SK-N-SH treated with all-trans-retinoic acid at 6 μM for 48 hours (cell line): ENCODE measurements around the gene ABHD2.

ENCODE experiments used
- ATAC-seq: fragments of 200-7000 bp; cut with Tn5 transposase; 3 replicates; pipeline ENCODE4 v1.9.1; 2020; ENCODE audit warnings: mild to moderate bottlenecking, moderate library complexity
- ARNTL ChIP-seq: fragments of 450-650 bp; formaldehyde crosslinking; IDR thresholded peaks from 2 replicates; pipeline ENCODE4 v1.5.0; 2020; ENCODE audit warnings: low read depth, mild to moderate bottlenecking, moderate library complexity, borderline replicate concordance
- BACH2 ChIP-seq: fragments of 250-450 bp; sonication (Bioruptor Pico); IDR thresholded peaks from 2 replicates; pipeline ENCODE4 v1.9.0; 2021; ENCODE audit warnings: mild to moderate bottlenecking, borderline replicate concordance
- CREB5 ChIP-seq: fragments of 250-450 bp; sonication (Bioruptor Pico); IDR thresholded peaks from 2 replicates; pipeline ENCODE4 v1.5.1; 2020; ENCODE audit warnings: low read depth, mild to moderate bottlenecking, moderate library complexity
- CSDC2 ChIP-seq: fragments of 250-450 bp; sonication (Bioruptor Pico); IDR thresholded peaks from 2 replicates; pipeline ENCODE4 v1.5.0; 2020; ENCODE audit warnings: mild to moderate bottlenecking, moderate library complexity
- CSRNP3 ChIP-seq: fragments of 250-450 bp; sonication (Bioruptor Pico); IDR thresholded peaks from 2 replicates; pipeline ENCODE4 v1.5.1; 2021; ENCODE audit warnings: mild to moderate bottlenecking, moderate library complexity
- ESRRG ChIP-seq: fragments of 250-450 bp; sonication (Bioruptor Pico); IDR thresholded peaks from 2 replicates; pipeline ENCODE4 v1.6.1; 2021; ENCODE audit warnings: mild to moderate bottlenecking
- GLIS3 ChIP-seq: fragments of 250-450 bp; sonication (Bioruptor Pico); IDR thresholded peaks from 2 replicates; pipeline ENCODE4 v1.5.0; 2020; ENCODE audit warnings: mild to moderate bottlenecking, moderate library complexity
- ISL1 ChIP-seq: fragments of 250-450 bp; sonication (Bioruptor Pico); IDR thresholded peaks from 2 replicates; pipeline ENCODE4 v2.1.2; 2022; ENCODE audit warnings: mild to moderate bottlenecking, moderate library complexity
- OSR1 ChIP-seq: fragments of 250-450 bp; sonication (Bioruptor Pico); IDR thresholded peaks from 2 replicates; pipeline ENCODE4 v1.8.0; 2022; ENCODE audit warnings: moderate library complexity, mild to moderate bottlenecking, inconsistent platforms
- PATZ1 ChIP-seq: fragments of 250-450 bp; sonication (Bioruptor Pico); IDR thresholded peaks from 2 replicates; pipeline ENCODE4 v1.8.0; 2020; ENCODE audit warnings: mild to moderate bottlenecking, moderate library complexity, borderline replicate concordance
- POU6F1 ChIP-seq: fragments of 250-450 bp; sonication (Bioruptor Pico); IDR thresholded peaks from 2 replicates; pipeline ENCODE4 v1.8.0; 2021; ENCODE audit warnings: low read depth, mild to moderate bottlenecking, moderate library complexity, borderline replicate concordance
- PPARA ChIP-seq: fragments of 250-450 bp; sonication (Bioruptor Pico); IDR thresholded peaks from 2 replicates; pipeline ENCODE4 v1.5.0; 2020; ENCODE audit warnings: mild to moderate bottlenecking, borderline replicate concordance
- RARB ChIP-seq: fragments of 250-450 bp; sonication (Bioruptor Pico); IDR thresholded peaks from 2 replicates; pipeline ENCODE4 v1.8.0; 2021; ENCODE audit warnings: mild to moderate bottlenecking, moderate library complexity
- SNAI2 ChIP-seq: fragments of 250-450 bp; sonication (Bioruptor Pico); IDR thresholded peaks from 2 replicates; pipeline ENCODE4 v1.5.0; 2020; ENCODE audit warnings: mild to moderate bottlenecking, moderate library complexity
- TCF4 ChIP-seq: fragments of 250-450 bp; sonication (Bioruptor Pico); IDR thresholded peaks from 2 replicates; pipeline ENCODE4 v1.8.0; 2021; ENCODE audit warnings: mild to moderate bottlenecking, moderate library complexity, borderline replicate concordance
- TOX ChIP-seq: fragments of 250-450 bp; sonication (Bioruptor Pico); IDR thresholded peaks from 2 replicates; pipeline ENCODE4 v1.8.0; 2021; ENCODE audit warnings: mild to moderate bottlenecking, moderate library complexity, borderline replicate concordance
- ZC3H10 ChIP-seq: fragments of 250-450 bp; sonication (Bioruptor Pico); IDR thresholded peaks from 2 replicates; pipeline ENCODE4 v1.5.1; 2021; ENCODE audit warnings: mild to moderate bottlenecking, moderate library complexity
- ZFP3 ChIP-seq: fragments of 250-450 bp; sonication (Bioruptor Pico); IDR thresholded peaks from 2 replicates; pipeline ENCODE4 v1.5.0; 2020; ENCODE audit warnings: mild to moderate bottlenecking, moderate library complexity
- ZFP30 ChIP-seq: fragments of 450-650 bp; formaldehyde crosslinking; IDR thresholded peaks from 2 replicates; pipeline ENCODE4 v1.5.0; 2022; ENCODE audit warnings: mild to moderate bottlenecking, moderate library complexity
- ZNF565 ChIP-seq: fragments of 450-650 bp; formaldehyde crosslinking; conservative IDR thresholded peaks from 2 replicates; pipeline ENCODE4 v1.5.0; 2020; ENCODE audit warnings: low read depth, mild to moderate bottlenecking, moderate library complexity
- ZNF70 ChIP-seq: fragments of 450-650 bp; formaldehyde crosslinking; IDR thresholded peaks from 2 replicates; pipeline ENCODE4 v1.5.0; 2020; ENCODE audit warnings: mild to moderate bottlenecking, moderate library complexity
- ZNF8 ChIP-seq: fragments of 450-650 bp; formaldehyde crosslinking; IDR thresholded peaks from 2 replicates; pipeline ENCODE4 v1.5.0; 2020; ENCODE audit warnings: mild to moderate bottlenecking, moderate library complexity

ABHD2 gene

GRCh38 chr15:89150762-89151664 lies 62.8 kb downstream of the ABHD2 start:
- TF ChIP-seq CSRNP3 (CRISPR knock-in tag) (no peak), CREB5 (no peak), PATZ1 (CRISPR knock-in tag) (no peak), ESRRG (CRISPR knock-in tag) (no peak), ZC3H10 (no peak), ISL1 (CRISPR knock-in tag) (no peak), TCF4 (CRISPR knock-in tag) (no peak), ZNF70 (CRISPR knock-in tag) (no peak), OSR1 (CRISPR knock-in tag) (no peak), BACH2 (CRISPR knock-in tag) (no peak), ZNF565 (no peak), ZFP3 (CRISPR knock-in tag) (no peak)
- no peak for ATAC-seq

- TF ChIP-seq ZFP3 (CRISPR knock-in tag) (no peak), TOX (CRISPR knock-in tag) (no peak), ZNF565 (no peak), ZFP30 (CRISPR knock-in tag) (no peak), ISL1 (CRISPR knock-in tag) (no peak), POU6F1 (CRISPR knock-in tag) (no peak), ARNTL (CRISPR knock-in tag) (no peak), ZNF8 (no peak), GLIS3 (no peak), SNAI2 (no peak), CSRNP3 (CRISPR knock-in tag) (no peak)
- TF ChIP-seq, all 23 proteins: peak for 0
- ATAC-seq = no peak
Observed at GRCh38 chr15:89155122-89155521, 66.9 kb downstream of the ABHD2 start.

- no peak for TF ChIP-seq CSDC2 (CRISPR knock-in tag)
- no peak for TF ChIP-seq ZNF8
- TF ChIP-seq BACH2 (CRISPR knock-in tag) = no peak
- TF ChIP-seq ISL1 (CRISPR knock-in tag) = no peak
- TF ChIP-seq PPARA (CRISPR knock-in tag) = no peak
- ATAC-seq = no peak
Observed at GRCh38 chr15:89155656-89156055, 67.4 kb downstream of the ABHD2 start.

- ATAC-seq = no peak
- no peak for TF ChIP-seq POU6F1 (CRISPR knock-in tag)
- TF ChIP-seq CSDC2 (CRISPR knock-in tag) = no peak
- TF ChIP-seq RARB (CRISPR knock-in tag) = no peak
- TF ChIP-seq PATZ1 (CRISPR knock-in tag) = no peak
- no peak for TF ChIP-seq ZNF70 (CRISPR knock-in tag)
- TF ChIP-seq OSR1 (CRISPR knock-in tag) = no peak
- TF ChIP-seq CREB5 = no peak
- TF ChIP-seq TCF4 (CRISPR knock-in tag) = no peak
- no peak for TF ChIP-seq TOX (CRISPR knock-in tag)
- TF ChIP-seq BACH2 (CRISPR knock-in tag) = no peak
- TF ChIP-seq ZNF8 = no peak
Observed at GRCh38 chr15:89157061-89157460, 68.8 kb downstream of the ABHD2 start.
